ENCODE measurements around the gene ARHGEF12. TPM values are rescaled to one million over a fixed set of nuclear protein-coding genes. Genes with fewer than 3 reads are reported as not detected.

ARHGEF12 gene
- polyA plus RNA-seq, 1 experiment: 16.9 TPM

GRCh38 chr11:120354068-120354467 lies 17.9 kb downstream of the ARHGEF12 start:
- ChIA-PET CTCF (interaction anchor here (0.8 kb wide), 1 partner anchor 18 kb away, joined by 3 read pairs; the partner anchor contains the start of gene ARHGEF12), POLR2A (no interaction called here)
- Histone ChIP-seq H3K4me3 (ENCODE audit: low read depth, low read length) (no peak overlapping the region), H3K36me3 (ENCODE audit: control insufficient read depth, insufficient read depth, low read length) (no peaks in the 10 kb centered on the region; the same call in 1 of the 2 replicates), H3K27me3 (ENCODE audit: control insufficient read depth, insufficient read depth, low read length) (no peaks in the 10 kb centered on the region)
- TF ChIP-seq CTCF (IDR thresholded peaks at IDR 0.05; ENCODE audit: insufficient read depth, low read depth, low read length): no peak
- DNase-seq (ENCODE audit: low read depth): no peak

- no peak for TF ChIP-seq CTCF (IDR thresholded peaks at IDR 0.05; ENCODE audit: insufficient read depth, low read depth, low read length)
- H3K36me3 ChIP-seq (ENCODE audit: control insufficient read depth, insufficient read depth, low read length): no peaks in the 10 kb centered on the region; the same call in 1 of the 2 replicates
- H3K27me3 ChIP-seq (ENCODE audit: control insufficient read depth, insufficient read depth, low read length): no peaks in the 10 kb centered on the region
- no peak overlapping the region for H3K4me3 ChIP-seq (ENCODE audit: low read depth, low read length)
- CTCF ChIA-PET: interaction anchor here (0.8 kb wide), 1 partner anchor 18 kb away, joined by 3 read pairs; the partner anchor contains the start of gene ARHGEF12
- POLR2A ChIA-PET: no interaction called here
- DNase-seq (ENCODE audit: low read depth): no peak
Observed at GRCh38 chr11:120354779-120355178, 18.6 kb downstream of the ARHGEF12 start.

- no peaks in the 10 kb centered on the region; the same call in 1 of the 2 replicates for H3K36me3 ChIP-seq (ENCODE audit: control insufficient read depth, insufficient read depth, low read length)
- POLR2A ChIA-PET: no interaction called here
- no peak overlapping the region for H3K4me3 ChIP-seq (ENCODE audit: low read depth, low read length)
- no peak for TF ChIP-seq CTCF (IDR thresholded peaks at IDR 0.05; ENCODE audit: insufficient read depth, low read depth, low read length)
- no peak for DNase-seq (ENCODE audit: low read depth)
- CTCF ChIA-PET: no interaction called here
- no peaks in the 10 kb centered on the region for H3K27me3 ChIP-seq (ENCODE audit: control insufficient read depth, insufficient read depth, low read length)
Observed at GRCh38 chr11:120357620-120358019, 21.4 kb downstream of the ARHGEF12 start.

- POLR2A ChIA-PET: no interaction called here
- TF ChIP-seq CTCF (IDR thresholded peaks at IDR 0.05; ENCODE audit: insufficient read depth, low read depth, low read length): no peak
- no peaks in the 10 kb centered on the region; the same call in 1 of the 2 replicates for H3K36me3 ChIP-seq (ENCODE audit: control insufficient read depth, insufficient read depth, low read length)
- no peaks in the 10 kb centered on the region for H3K27me3 ChIP-seq (ENCODE audit: control insufficient read depth, insufficient read depth, low read length)
- CTCF ChIA-PET: no interaction called here
- DNase-seq (ENCODE audit: low read depth): no peak
- no peak overlapping the region for H3K4me3 ChIP-seq (ENCODE audit: low read depth, low read length)
Observed at GRCh38 chr11:120358729-120359128, 22.5 kb downstream of the ARHGEF12 start.

- POLR2A ChIA-PET: no interaction called here
- DNase-seq (ENCODE audit: low read depth): no peak
Observed at GRCh38 chr11:120363436-120363835, 27.2 kb downstream of the ARHGEF12 start.

More at GRCh38 chr11:120363436-120363835, 27.2 kb downstream of the ARHGEF12 start:
- no peak for TF ChIP-seq CTCF (IDR thresholded peaks at IDR 0.05; ENCODE audit: insufficient read depth, low read depth, low read length)
- H3K4me3 ChIP-seq (ENCODE audit: low read depth, low read length): no peak overlapping the region
- H3K27me3 ChIP-seq (ENCODE audit: control insufficient read depth, insufficient read depth, low read length): no peaks in the 10 kb centered on the region
- CTCF ChIA-PET: no interaction called here
- H3K36me3 ChIP-seq (ENCODE audit: control insufficient read depth, insufficient read depth, low read length): no peaks in the 10 kb centered on the region

Measured in BJ (cell line).